GM19468 (cell line): Measurements from ENCODE around the gene MYOM1.
"Not testable (repeated sequence)": the region's sequence is repeated elsewhere in the genome, so short reads cannot be mapped to it uniquely, and the experiment has no call there.

Experiments
- ATAC-seq: cut with Tn5 transposase; IDR thresholded peaks from one replicate; pipeline ENCODE4 v1.9.1; 2021; ENCODE audit warnings: mild to moderate bottlenecking, moderate library complexity, moderate number of reproducible peaks; ENCODE audit not compliant: unreplicated experiment; ENCODE audit errors: extremely low read depth

The MYOM1 gene

GRCh38 chr18:3062798-3063680 lies 156.7 kb downstream of the MYOM1 start:
- ATAC-seq = no peak

GRCh38 chr18:3061581-3062312 lies 158.0 kb downstream of the MYOM1 start:
- no peak for ATAC-seq

- ATAC-seq = peak; percentile 30
Measured at GRCh38 chr18:3060667-3061580, 158.8 kb downstream of the MYOM1 start.

GRCh38 chr18:3059272-3059671 lies 160.5 kb downstream of the MYOM1 start:
- no peak for ATAC-seq

- ATAC-seq = no peak
Measured at GRCh38 chr18:3058328-3059191, 161.2 kb downstream of the MYOM1 start.

- ATAC-seq = no peak
Measured at GRCh38 chr18:3057526-3057925, 162.2 kb downstream of the MYOM1 start.

GRCh38 chr18:3056311-3056710 lies 163.5 kb downstream of the MYOM1 start:
- no peak for ATAC-seq

- no peak for ATAC-seq
Measured at GRCh38 chr18:3055816-3056215, 164.0 kb downstream of the MYOM1 start.

GRCh38 chr18:3055186-3055728 lies 164.5 kb downstream of the MYOM1 start:
- no peak for ATAC-seq

- ATAC-seq = no peak
Measured at GRCh38 chr18:3054780-3055179, 165.0 kb downstream of the MYOM1 start.

GRCh38 chr18:3054214-3054613 lies 165.6 kb downstream of the MYOM1 start:
- ATAC-seq = no peak

GRCh38 chr18:3053081-3053480 lies 166.7 kb downstream of the MYOM1 start:
- no peak for ATAC-seq

GRCh38 chr18:3052411-3052758 lies 167.4 kb downstream of the MYOM1 start:
- no peak for ATAC-seq

- no peak for ATAC-seq
Measured at GRCh38 chr18:3051718-3052410, 167.9 kb downstream of the MYOM1 start.

- ATAC-seq = not testable (repeated sequence)
Measured at GRCh38 chr18:3049897-3050454, 169.8 kb downstream of the MYOM1 start.

- no peak for ATAC-seq
Measured at GRCh38 chr18:3048820-3049349, 170.9 kb downstream of the MYOM1 start.

- no peak for ATAC-seq
Measured at GRCh38 chr18:3048121-3048520, 171.6 kb downstream of the MYOM1 start.

GRCh38 chr18:3046216-3046808 lies 173.5 kb downstream of the MYOM1 start:
- ATAC-seq = no peak
